HG03280 (cell line): Measurements from ENCODE around the gene TINAGL1.
"Not testable (repeated sequence)": the region's sequence is repeated elsewhere in the genome, so short reads cannot be mapped to it uniquely, and the experiment has no call there.

Experiments
- ATAC-seq: cut with Tn5 transposase; IDR thresholded peaks from one replicate; pipeline ENCODE4 v1.9.1; 2021; ENCODE audit warnings: mild to moderate bottlenecking, moderate library complexity; ENCODE audit not compliant: unreplicated experiment

Gene TINAGL1

DNA sequence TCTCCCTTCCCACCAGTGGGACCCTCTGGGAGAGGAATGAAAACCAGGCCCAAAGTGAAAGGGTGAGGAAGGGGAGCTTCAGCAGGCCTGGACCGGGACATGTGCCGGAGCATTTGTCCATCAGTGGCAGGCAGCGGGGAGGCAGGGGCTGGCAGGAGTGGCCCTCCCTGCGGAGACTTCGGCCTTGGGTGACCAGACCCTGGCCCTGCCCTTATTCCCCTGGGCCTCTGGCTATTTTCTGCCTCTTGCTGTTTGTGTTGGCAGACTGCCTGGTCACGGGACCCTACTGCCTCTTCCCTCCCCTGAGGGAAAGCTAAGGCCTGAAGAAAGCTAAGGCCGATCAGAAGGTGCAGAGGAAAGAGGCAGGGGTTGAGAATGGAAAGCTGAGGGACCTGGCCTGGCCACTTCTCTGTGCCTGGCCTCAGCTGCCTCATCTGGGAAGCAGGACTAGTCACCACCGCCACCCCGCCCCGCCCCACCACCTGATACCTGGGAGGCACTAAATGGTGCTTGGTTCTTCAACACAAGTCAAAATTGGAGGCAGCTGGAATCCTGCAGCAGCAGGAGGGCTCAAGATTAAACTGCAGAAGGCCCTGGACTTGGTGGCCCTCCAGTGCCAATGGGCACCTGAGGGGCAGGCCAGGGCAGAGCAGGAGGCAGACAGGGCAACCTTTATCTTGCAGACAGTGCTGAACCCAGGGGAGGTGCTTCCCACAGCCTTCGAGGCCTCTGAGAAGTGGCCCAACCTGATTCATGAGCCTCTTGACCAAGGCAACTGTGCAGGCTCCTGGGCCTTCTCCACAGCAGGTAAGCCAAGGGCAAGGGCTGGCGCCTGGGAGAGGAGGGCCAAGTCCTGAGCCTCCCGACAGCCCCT lies 7.9 kb downstream of the TINAGL1 start:
- no peak for ATAC-seq

DNA sequence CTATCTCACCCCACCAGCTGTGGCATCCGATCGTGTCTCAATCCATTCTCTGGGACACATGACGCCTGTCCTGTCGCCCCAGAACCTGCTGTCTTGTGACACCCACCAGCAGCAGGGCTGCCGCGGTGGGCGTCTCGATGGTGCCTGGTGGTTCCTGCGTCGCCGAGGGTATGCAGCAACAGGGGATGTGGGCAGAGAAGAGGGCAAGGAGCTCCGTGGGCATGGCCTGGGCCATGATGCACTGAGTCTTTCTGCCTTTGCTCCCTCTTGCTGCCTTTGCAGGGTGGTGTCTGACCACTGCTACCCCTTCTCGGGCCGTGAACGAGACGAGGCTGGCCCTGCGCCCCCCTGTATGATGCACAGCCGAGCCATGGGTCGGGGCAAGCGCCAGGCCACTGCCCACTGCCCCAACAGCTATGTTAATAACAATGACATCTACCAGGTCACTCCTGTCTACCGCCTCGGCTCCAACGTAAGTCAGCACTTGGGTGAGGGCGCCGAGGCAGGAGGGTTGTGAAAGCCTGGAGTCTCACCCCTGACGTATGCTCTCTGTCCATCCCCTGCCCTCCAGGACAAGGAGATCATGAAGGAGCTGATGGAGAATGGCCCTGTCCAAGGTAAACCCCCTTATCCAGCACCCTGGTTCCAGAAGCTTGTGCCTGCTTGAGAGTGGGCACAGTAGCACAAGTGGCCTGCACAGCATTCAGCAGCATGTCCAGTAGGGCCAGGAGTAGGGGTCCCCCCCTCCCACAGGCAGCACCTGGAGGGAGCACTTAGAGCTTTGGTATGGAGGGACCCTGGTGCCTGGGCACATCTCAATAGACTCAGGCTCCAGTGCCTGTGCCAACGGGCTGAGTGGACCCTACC lies 8.8 kb downstream of the TINAGL1 start:
- ATAC-seq: no peak

DNA sequence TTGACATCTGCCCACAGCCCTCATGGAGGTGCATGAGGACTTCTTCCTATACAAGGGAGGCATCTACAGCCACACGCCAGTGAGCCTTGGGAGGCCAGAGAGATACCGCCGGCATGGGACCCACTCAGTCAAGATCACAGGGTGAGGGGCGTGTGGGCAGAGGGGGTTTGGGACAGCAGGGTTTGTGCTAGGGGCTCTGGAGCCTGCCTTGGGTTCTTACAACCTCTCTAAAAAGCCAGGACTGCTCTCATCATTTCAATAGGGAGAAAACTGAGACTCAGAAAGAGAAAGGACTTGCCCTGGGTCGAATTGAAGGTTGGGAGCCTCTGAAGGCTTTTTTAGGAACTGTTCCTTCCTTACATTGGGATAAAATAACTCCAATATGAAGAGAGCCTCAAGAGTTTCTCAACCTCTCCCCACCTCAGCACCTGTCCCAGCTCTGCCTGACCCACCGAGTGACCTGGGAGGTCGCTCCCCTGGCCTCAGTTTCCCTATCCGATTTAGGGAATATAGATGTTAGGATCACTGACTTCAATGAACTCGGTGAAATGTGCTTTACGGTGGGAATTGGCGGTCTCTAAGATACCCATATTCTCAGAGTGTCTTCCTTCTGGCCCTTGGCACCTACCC lies 9.5 kb downstream of the TINAGL1 start:
- no peak for ATAC-seq

DNA sequence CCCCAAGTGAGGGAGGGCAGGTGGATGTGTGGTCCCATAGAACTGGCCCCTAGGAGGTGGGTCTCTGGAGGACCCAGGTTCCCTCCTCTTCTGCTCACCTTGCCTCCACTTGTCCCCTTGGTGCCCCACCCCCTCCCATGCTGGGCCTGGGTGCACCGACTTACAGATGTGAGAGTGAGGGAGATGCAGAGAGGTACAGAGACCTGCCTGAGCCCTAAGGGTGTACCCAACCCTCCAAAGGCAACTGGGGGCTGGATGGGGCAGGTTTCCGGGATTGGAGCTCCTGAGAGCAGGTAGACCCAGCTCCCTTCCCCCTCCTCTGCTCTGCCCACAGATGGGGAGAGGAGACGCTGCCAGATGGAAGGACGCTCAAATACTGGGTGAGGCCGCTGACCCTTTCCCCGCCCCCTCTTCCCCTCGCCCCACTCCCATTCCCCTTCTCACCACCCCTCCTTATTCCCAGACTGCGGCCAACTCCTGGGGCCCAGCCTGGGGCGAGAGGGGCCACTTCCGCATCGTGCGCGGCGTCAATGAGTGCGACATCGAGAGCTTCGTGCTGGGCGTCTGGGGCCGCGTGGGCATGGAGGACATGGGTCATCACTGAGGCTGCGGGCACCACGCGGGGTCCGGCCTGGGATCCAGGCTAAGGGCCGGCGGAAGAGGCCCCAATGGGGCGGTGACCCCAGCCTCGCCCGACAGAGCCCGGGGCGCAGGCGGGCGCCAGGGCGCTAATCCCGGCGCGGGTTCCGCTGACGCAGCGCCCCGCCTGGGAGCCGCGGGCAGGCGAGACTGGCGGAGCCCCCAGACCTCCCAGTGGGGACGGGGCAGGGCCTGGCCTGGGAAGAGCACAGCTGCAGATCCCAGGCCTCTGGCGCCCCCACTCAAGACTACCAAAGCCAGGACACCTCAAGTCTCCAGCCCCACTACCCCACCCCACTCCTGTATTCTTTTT lies 10.3 kb downstream of the TINAGL1 start:
- ATAC-seq: no peak

DNA sequence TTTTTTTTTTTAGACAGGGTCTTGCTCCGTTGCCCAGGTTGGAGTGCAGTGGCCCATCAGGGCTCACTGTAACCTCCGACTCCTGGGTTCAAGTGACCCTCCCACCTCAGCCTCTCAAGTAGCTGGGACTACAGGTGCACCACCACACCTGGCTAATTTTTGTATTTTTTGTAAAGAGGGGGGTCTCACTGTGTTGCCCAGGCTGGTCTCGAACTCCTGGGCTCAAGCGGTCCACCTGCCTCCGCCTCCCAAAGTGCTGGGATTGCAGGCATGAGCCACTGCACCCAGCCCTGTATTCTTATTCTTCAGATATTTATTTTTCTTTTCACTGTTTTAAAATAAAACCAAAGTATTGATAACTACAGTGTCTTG lies 11.0 kb downstream of the TINAGL1 start:
- ATAC-seq: not testable (repeated sequence)

DNA sequence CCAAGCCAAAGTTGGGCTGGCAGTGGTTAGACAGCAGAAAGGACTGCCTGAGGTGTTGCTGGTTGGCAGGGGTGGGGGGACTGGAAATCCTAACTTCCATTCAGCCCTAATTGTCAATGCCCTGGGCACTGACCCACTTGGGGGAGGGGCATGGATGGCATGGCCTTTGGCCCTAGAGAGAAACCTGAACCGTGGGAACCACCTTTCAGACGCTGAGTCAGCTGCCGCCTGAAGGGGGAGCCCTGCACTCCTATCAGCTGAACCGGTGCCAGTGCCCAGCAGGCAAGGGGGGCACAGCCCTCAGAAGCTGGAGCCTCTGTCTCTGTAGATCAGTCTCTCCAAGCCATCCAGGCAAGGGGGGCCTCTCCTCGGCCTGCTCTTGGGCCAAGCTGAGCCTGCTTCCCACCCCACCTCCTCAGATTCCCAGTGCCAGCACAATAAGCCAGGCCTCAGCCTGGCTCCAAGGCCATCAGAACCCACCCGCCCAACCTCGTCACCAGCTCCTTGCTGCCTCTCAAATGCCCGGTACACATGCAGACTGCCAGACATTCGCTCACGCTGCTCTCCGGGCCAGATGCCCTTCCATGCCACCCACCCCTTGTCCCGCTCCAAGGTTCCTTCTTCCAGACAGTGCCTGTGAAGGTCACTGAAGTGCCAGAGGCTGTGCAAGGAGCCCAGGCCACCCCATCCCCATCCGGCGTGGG lies 11.6 kb downstream of the TINAGL1 start:
- ATAC-seq: no peak

DNA sequence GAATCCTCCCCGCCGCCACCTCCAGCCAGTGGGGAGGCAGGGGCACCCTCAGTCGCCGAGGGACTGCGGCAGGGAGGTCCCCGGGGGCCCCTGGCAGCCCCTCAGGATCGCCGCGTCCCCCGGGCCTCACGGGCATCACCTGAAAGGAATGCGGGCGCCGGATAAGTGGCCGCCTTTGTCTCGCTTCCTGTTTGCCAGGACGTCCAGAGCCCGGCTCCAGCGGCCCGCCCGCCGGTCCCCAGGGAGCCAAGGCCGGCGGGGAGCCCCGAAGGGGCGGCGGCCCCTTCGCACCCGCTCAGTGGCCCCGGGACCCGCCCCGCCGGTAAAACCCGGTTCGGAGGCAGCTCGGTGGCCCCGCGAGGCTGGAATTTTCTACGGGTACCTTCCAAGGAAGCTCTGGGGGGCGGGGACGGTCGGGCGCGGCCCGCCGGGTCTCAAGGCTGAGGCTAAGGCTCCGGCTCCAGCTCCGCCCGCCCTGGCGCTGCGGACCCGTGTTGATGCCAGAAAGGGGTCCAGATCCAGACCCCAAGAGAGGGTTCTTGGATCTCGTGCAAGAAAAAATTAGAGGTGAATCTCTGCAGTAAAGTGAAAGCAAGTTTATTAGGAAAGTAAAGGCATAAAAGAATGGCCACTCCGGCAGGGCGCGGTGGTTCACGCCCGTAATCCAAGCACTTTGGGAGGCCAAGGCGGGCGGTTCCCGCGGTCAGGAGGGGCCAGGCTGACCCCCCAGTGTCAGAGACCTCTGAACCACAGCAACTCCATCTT lies 12.6 kb downstream of the TINAGL1 start:
- ATAC-seq: no peak

DNA sequence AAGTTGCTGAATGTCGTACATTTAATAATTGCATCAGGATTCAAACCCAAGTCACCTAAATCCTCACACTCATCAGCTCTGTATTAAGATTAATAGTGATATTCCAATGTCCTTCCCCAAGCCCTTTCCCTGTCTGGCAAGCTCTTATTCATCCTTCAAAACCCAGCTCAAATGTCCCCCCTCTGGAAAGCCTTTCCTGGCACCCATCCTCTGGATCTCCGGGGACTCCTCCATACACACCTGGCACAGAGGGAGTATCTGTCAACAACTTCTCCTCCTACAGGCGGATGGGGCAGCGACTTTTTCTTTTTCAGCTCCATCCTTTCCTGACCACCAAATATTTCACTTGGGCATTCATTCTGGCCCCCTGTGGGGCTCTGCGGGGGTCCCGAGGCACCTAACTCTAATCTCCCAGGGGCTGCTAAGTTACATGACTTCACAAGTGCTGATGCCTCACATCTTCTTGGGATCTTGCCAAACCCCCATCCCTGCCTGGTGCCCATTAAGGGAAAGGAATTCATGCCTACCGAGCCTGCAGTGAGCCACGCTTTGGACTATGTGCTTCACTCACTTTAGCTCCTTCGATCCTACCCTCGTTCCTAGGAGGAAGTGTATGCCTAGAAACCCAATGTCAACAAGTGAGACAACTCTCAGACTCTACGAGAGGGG lies 15.2 kb downstream of the TINAGL1 start:
- no peak for ATAC-seq

DNA sequence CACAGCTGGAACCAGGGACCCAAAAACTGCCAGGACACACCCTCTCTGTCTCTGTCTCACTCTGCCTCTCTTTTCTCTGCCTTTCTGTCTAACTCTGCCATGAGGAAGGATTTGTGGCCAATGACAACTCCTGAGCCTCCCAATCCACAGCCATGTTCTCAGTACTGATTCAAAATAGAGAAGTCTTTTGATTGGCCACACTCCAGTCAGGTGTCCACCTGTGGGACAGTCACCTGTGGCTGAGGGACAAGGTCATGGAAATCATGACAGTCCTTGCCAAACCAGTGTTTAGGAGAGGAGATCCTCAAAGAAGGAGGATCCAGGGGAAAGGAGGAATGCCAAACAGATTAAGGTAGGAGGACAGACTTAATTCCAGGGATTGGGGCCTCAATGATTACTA lies 15.8 kb downstream of the TINAGL1 start:
- ATAC-seq: no peak

DNA sequence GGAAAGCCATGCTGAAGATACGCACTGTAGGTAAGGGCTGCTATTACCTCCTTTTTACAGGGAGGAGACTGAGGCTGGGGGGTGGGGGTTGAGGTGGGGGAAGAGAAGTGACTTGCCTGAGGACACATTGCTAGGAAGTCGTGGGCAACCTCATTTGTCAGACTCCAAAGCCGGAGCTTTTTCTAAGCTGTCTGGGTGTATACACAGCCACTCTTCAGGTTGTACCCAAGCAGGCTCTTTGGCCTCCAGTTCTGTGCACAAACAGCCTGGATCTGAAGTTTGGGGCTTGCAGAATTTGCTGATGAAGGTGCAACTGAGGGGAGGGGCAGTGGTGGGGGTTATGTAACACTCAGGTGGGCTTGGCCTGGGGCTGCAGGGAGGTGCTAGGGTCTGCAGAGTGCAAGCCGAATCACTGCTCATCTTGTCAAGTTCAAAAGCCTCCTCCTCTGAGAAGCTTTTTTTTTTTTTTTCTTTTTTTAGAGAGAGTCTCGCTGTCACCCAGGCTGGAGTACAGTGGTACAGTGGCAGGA lies 16.9 kb downstream of the TINAGL1 start:
- no peak for ATAC-seq

DNA sequence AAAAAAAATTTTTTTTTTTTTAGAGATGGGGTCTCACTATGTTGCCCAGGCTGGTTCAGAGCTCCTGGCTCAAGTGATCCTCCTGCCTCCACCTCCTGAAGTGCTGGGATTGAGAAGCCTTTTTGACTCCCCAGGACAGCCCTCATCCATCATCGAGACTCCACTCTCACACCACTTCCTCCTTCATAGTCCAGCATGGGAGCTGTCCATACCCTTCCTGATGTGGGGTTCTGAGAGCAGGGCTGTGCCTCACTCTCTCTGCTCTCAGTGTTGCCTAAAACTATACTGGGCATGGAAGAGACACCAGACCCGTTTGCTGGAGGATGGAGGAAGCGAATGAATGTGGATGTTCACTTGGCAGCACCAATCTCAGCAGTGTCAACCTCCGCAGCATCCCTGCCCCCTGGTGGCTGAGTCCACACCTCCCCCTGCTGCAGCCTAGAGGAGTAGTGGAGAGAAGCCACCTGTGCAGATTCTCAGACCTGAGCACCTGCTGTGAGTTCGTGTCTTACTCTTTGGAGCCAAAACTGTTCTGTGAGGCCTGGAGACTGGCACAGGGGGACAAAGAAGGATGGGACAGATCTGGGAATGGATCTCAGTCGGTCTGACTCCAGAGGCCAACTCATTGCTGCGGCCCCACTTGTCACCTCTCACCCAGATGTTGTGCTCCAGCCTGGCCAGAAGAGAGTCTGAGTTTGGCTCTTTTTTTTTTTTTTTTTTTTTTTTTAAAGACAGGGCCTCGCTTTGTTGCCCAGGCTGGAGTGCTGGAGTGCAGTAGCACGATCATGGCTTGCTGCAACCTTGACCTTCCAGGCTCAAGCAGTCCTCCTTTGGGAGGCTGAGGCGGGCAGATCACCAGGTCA lies 17.7 kb downstream of the TINAGL1 start:
- ATAC-seq: peak; percentile 63

DNA sequence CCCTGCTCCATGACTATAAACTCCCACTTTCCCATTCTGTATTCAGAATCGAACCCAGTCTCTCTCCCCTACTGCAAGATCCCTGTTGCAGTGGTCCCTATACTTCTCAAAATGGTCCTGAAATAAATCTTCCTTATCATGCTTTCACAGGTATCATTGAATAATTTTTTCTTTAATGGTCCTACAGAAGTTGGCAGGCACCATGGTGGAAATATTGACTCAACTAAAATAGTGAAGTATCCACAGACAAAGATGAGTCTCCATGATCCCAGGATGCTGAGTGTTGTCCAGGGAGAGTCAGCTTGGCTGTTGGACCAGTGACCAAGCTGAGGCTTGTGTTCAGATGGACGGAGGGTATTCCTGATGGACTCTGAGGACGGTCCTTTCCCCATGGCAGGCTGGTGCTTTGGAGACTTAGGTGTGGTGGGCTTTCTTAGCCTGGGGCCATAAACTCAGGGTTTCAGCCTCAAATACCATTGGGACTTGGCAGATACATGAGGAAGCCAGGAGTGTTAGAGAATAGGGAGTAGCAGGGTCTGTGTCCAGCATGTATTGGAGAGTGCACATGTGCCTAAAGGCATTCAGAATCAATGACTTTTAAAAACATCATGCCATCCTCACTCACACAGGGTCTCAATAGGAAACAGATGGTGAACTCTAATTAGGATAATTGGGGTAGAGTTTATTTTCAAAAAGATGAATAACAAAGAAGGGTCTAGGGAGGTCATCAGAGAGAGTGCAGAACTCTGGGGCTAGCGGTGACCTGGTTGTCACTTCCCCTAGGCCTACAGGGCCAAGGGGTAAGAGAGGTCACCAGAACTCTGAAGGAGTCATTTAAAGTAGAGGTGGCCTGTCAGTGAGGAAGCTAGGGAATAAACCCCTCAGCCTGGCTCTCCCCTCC lies 19.8 kb downstream of the TINAGL1 start:
- ATAC-seq: no peak

DNA sequence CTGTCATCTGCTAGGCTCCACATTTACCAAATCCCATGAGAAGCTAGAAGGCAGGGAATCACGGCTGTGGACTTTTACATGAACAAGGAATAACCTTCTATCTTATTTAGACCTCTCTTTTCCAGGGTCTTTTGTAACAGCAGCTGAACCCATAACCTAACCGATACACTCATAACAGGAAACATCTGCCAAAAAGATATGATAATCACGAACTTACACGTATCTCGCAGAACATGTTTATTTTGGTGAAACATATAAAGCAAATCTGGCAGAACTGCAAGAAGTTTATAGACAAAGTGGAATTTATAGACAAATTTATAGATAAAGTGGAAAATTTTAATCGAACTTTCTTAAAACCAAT lies 20.4 kb downstream of the TINAGL1 start:
- no peak for ATAC-seq

DNA sequence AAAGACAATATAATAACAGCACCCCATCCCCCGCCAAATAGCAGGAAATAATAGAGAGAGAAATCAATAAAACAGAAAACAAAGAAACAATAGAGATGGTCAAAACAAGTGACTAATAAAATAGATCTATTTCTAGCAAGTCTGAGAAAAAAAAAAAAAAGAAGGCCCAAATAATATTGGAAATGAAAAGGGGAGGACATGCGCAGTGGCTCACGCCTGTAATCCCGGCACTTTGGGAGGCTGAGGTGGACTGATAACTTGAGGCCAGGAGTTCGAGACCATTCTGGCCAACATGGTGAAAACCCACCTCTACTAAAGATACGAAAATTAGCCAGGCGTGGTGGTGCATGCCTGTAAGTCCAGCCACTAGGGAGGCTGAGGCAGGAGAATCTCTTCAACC lies 22.7 kb downstream of the TINAGL1 start:
- no peak for ATAC-seq

DNA sequence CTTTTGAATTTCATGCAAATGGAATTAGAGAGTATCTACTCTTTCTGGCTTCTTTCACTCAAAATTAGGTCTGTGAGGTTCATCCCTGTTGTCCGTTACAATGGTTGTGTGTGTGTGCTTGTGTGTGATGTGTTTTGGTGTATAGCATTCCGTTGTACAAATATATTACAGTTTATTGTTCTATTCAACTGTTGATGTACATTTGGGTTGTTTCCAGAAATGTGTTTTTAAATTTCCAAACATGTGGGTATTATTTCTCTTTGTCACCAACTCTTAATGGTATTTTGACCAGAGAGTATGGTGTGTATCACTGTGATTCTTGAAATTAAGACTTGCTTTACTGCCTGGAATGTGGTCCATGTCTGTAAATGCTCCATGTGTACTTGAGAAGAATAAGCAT lies 24.3 kb downstream of the TINAGL1 start:
- no peak for ATAC-seq

DNA sequence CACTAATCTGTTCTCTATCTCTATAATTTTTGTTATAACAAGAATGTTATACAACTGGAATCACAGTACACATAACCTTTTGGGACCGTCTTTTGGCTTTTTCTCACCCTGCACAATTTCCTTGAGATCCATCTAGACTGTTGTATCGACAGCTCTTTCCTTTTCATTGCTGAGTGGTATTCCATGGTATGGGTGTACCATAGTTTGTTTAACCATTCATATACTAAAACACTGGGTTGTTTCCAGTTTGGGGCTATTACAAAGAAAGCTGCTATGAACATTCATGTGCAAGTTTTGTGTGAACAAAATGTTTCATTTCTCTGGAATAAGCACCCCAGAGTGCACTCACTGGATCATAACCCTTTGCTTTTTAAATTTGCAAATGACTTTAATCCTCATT lies 25.8 kb downstream of the TINAGL1 start:
- ATAC-seq: no peak
